ENCODE measurements around the gene LIMA1. TPM values are rescaled to one million over a fixed set of nuclear protein-coding genes. Genes with fewer than 3 reads are reported as not detected.

Gene LIMA1
- total and polyA plus RNA-seq, 9 of the 15 experiments (the other 6 are each of a cell fraction or from before 2014, with no cell fraction given) = 20.2 to 37.8 (median 27.3) TPM

- TF ChIP-seq DEAF1 (CRISPR knock-in tag; IDR thresholded peaks at IDR 0.05) (no peak), PTBP1 (IDR thresholded peaks at IDR 0.05; ENCODE audit: low read depth, low read length) (no peak), CXXC5 (CRISPR knock-in tag; IDR thresholded peaks at IDR 0.05) (no peak), GTF2B (IDR thresholded peaks at IDR 0.05; ENCODE audit: extremely low read depth, insufficient read length) (no peak)
These were observed 97.9 kb downstream of the LIMA1 start (continued) for GRCh38 chr12:50185301-50185895.

GRCh38 chr12:50184261-50184660 is 99.1 kb downstream of the LIMA1 start:
- no peaks in the 10 kb centered on the region for H3K27me3 ChIP-seq (ENCODE audit: control insufficient read depth in 2 of 2, insufficient read depth in 2 of 2, low read length in 2 of 2)
- H3K9me3 ChIP-seq (replicated peaks; ENCODE audit: control insufficient read depth, insufficient read depth, low read depth, low read length) = no peaks in the 10 kb centered on the region
- FAIRE-seq (no peak), ATAC-seq (no peak), DNase-seq (ENCODE audit: extremely low read depth in 1 of 4, low spot score in 3 of 4) (no peak)
- no TSS peak for BruUV-seq (replicated peaks)
- intact Hi-C loops (cut with micrococcal nuclease) = no loop called here
- no peaks in the 10 kb centered on the region for H3K9me1 ChIP-seq (ENCODE audit: control insufficient read depth, insufficient read depth, low read length)
- H2AFZ ChIP-seq (ENCODE audit: low read depth, low read length) = no peak overlapping the region
- CTCF ChIA-PET (ENCODE audit: low intra/inter-chr PET ratio) = interaction anchor here (3.8 kb wide), 1 partner anchor 130 kb away, joined by 44 read pairs; no protein-coding TSS in a partner anchor
- no peak overlapping the region for H3K4me3 ChIP-seq
- no peaks in the 10 kb centered on the region for H3K79me2 ChIP-seq (ENCODE audit: control insufficient read depth, insufficient read depth, low read length)
- 83% methylated on average over 5 of the region's 5 CpGs for WGBS (ENCODE audit: insufficient coverage, low coverage, missing lambda C conversion rate)
- H3K27ac ChIP-seq (ENCODE audit: extremely low read depth, low read depth, low read length) = no peak overlapping the region
- POLR2A ChIA-PET = interaction anchor here (1.4 kb wide), 1 partner anchor 133 kb away, joined by 3 read pairs; no protein-coding TSS in a partner anchor
- in situ Hi-C loops (cut with MboI) = no loop called here
- H3K4me2 ChIP-seq (ENCODE audit: insufficient read depth, low read length) = no peak overlapping the region
- H3K36me3 ChIP-seq (ENCODE audit: control insufficient read depth, insufficient read depth, low read length) = peaks cover 9% of the 10 kb centered on the region; the same call in 2 of the 3 replicates
- no peaks in the 10 kb centered on the region for H4K20me1 ChIP-seq (replicated peaks; ENCODE audit: control insufficient read depth, insufficient read depth, low read length)
- H3K9ac ChIP-seq (ENCODE audit: insufficient read depth in 1 of 2, low read depth in 2 of 2, low read length in 2 of 2) = no peak overlapping the region
- H3K4me1 ChIP-seq (replicated peaks in 1 of 2; ENCODE audit: control insufficient read depth in 2 of 2, insufficient read depth in 2 of 2, low read length in 2 of 2) = 0 out of 5 replicates have a peak, but pooled peaks cover 0 to 1% of the 10 kb centered on the region in 2 experiments
- no peak for TF ChIP-seq HDAC8 (tag; IDR thresholded peaks at IDR 0.05)
- no peak for TF ChIP-seq POU5F1 (IDR thresholded peaks at IDR 0.05; ENCODE audit: borderline replicate concordance, low read depth, low read length, partially characterized antibody)
- no peak for TF ChIP-seq ETV5 (CRISPR knock-in tag; IDR thresholded peaks at IDR 0.05; ENCODE audit: low read depth)
- no peak for TF ChIP-seq FOXP4 (CRISPR knock-in tag; IDR thresholded peaks at IDR 0.05; ENCODE audit: borderline replicate concordance)
- no peak for TF ChIP-seq KAT7 (CRISPR knock-in tag; IDR thresholded peaks at IDR 0.05; ENCODE audit: borderline replicate concordance)
- no peak for TF ChIP-seq ID3 (CRISPR knock-in tag; IDR thresholded peaks at IDR 0.05)
- no peak for TF ChIP-seq ID3 (tag; IDR thresholded peaks at IDR 0.05)
- no peak for TF ChIP-seq DACH1 (IDR thresholded peaks at IDR 0.05; ENCODE audit: partially characterized antibody)
- TF ChIP-seq ZZZ3 (IDR thresholded peaks at IDR 0.05) = no peak
- no peak for TF ChIP-seq NR0B1 (IDR thresholded peaks at IDR 0.05; ENCODE audit: partially characterized antibody)
